COR-L47 (cell line): ENCODE results near the gene NFATC3.

ENCODE experiments used
- DNase-seq: peaks from one replicate; lab custom pipeline; 2025; lab: John Stamatoyannopoulos, UW

Gene NFATC3

GRCh38 chr16:68190736-68191510 lies 105.8 kb downstream of the NFATC3 start:
- no peak for DNase-seq

- no peak for DNase-seq
Measured at GRCh38 chr16:68194251-68194650, 109.1 kb downstream of the NFATC3 start.

DNA sequence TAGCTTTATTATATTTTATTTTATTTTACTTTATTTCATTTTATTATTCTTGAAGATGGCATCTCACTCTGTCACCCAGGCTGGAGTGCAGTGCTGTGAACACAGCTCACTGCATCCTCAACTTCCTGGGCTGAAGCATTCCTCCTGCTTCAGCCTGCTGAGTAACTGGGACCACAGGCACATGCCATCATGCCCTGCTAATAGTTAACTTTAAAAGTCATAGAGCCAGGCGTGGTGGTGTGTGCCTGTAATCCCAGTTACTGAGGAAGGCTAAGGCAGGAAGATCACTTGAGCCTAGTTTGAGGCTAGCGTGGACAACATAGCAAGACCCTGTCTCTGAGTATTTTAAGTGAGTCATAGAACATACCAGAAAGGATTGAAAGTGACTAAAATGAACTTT lies 112.1 kb downstream of the NFATC3 start:
- no peak for DNase-seq

- no peak for DNase-seq
Measured at GRCh38 chr16:68200088-68200783, 115.1 kb downstream of the NFATC3 start.

DNA sequence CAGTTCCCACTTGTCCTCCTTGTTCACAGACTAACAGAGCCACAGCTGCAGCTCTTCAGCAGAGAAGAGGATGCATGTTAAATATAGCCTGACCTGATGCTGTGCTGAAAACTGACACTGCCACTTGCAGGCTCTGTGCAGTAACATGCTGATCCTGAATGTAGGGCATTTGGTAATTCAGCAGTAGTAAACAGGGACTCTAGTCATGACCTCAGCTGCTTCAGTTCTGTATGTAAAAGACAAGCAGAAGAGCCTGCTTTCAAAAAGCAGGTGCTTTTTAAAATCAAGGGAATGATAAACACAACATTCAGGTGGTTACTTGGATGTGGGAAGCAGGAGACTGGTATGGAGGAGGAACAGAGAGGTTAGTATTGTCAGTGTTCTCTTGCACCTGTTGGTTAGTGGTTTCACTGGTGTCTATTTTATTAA lies 116.9 kb downstream of the NFATC3 start:
- DNase-seq = no peak

- DNase-seq = no peak
Measured at GRCh38 chr16:68206245-68206644, 121.1 kb downstream of the NFATC3 start.

DNA sequence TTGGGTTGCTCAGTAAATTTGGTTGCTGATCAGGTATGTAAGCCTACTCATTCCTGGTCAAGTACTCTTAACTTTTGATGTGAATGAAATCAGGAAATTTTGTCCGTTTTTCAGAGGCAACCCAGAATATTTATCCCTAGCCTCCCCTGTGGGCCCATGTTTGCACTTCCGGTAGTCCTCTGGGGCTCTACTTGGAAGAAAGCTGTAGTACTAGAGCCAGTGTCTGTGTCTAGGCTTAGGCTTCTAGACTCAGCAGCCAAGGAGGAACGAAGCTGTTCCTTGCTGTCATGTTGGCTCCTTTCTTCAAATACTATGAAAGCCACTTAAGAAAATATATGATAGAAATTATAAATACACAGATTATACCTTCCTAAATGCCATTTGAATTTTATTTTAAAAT lies 129.6 kb downstream of the NFATC3 start:
- DNase-seq = no peak

DNA sequence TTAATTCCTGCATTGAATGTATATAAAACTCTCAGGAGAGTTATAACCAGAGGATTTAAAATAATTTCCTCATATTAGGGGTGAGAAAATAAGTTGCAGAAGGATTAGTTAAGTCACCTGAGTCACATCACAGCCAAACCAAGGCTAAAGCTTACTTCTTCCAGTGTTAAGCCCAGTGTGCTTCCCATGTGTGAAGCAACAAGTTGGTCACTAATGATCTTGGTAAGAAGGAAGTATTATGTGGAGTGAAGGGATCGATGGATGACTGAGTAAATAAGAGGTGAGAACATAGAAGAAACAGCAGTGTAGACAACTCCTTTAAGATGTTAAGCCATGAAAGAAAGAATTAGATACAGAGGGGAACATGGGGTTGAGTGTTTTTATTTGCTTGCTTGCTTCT lies 130.1 kb downstream of the NFATC3 start:
- DNase-seq = no peak

- DNase-seq = no peak
Measured at GRCh38 chr16:68216240-68216639, 131.1 kb downstream of the NFATC3 start.

- no peak for DNase-seq
Measured at GRCh38 chr16:68217506-68217905, 132.3 kb downstream of the NFATC3 start.

- no peak for DNase-seq
Measured at GRCh38 chr16:68219725-68220351, 134.7 kb downstream of the NFATC3 start.

- DNase-seq = no peak
Measured at GRCh38 chr16:68223072-68223471, 137.9 kb downstream of the NFATC3 start.

- no peak for DNase-seq
Measured at GRCh38 chr16:68226116-68226515, 140.9 kb downstream of the NFATC3 start.

GRCh38 chr16:68227183-68227793 lies 142.1 kb downstream of the NFATC3 start:
- no peak for DNase-seq

DNA sequence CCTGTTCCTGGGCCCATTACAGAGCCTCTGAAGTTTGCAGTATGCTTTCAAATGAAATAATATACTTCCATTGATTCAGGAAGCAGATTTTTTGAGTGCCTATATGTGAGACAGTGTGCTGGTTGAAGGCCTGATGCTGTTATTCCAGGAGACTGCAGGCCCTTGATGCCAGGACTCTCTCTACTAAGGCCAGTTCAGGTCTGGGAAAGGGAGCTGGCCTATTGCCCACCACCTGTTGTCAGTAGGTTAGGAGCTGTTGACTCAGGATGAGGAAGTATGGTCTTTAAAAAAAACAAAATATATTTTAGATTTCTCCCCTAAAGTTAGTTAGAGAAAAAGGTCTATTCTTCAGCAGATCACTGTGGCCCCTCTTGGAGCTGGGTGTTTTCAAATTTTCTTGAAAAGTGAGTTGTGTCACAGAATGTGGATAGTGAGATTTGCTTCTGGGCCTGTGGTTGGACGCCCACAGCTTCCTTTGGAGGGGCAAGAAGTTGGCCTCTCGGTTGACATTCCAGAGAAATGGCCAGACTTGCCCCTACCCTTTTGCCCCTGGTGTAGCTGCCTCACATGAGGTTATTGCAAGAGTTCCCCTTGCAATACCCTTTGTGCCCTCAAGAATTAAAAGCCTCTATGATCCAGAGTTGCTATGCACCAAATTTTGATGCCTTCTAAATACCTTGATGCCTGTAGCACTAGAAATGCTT lies 142.8 kb downstream of the NFATC3 start:
- DNase-seq = no peak

- DNase-seq = no peak
Measured at GRCh38 chr16:68228652-68229051, 143.5 kb downstream of the NFATC3 start.

DNA sequence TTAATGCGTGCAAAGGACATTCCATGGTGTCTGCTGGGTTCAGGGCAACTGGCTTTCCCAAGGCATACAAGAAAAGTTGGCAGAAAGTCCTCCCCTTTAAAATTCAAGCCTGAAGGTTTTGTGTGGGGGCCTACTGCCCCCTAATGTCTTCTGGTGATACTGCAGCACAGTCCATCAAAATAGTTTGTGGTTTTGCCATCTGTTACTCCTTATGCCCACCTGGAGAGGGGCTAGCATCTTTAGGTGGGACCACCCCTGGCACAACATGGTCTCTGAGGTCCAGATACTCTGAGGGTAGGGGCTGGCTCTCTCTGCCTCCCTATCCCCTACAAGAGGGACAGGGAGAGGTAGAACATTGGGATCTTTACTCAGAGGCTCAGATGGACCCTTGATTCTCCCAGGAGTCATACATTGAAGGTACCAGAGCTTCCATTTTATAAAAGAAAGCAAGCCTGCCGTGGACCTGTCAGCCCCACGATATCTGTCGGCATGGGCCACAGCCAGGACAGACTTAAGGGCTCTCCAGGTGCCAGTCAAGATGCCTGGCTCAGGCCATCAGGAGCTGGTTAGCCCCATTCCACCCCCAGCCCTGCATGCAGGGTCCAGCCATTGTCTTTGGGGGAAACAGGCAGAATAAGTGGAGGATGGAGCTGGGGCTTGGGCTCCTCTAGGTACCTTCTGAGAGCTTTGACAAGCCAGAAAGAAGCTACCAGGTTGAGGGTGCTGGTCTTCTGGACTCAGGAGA lies 144.4 kb downstream of the NFATC3 start:
- DNase-seq = peak; percentile 51

DNA sequence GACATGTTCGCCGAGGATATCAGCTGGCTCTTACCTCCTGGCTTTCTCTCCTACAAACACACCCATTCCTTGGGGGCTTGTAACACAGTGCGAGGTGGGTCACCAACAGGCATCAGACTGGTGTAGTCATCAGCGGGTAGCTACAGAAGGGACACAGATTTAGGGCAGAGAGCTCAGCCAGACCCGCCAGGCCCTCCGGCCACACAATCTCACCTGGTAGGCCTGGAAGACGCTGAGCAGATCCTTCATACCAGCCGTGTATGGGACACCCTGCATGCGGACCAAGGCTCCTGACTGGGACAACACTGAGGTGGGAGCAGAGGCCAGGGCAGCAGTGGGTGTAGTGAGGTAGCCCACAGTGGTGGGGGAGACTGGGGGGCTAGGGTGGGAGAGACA lies 145.0 kb downstream of the NFATC3 start:
- DNase-seq = no peak

DNA sequence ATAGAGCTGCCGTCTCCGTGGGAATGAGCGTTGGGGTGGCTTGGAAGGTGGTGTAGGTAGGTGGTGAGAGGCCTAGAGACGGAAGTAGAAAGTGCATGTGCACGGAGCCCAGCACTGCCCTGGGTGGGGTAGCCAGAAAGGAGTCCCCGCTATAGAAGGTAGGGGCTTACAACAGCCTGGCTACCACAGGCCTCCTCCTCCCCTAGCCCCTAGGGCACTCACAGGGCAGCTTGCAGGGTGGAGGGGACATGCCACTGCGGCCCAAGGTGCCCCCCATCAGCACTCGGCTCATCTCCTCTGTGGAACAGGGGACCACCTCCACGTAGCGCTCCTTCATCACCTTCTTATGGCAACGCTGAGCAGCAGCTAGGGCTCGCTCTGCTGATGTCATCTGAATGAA lies 145.8 kb downstream of the NFATC3 start:
- DNase-seq = no peak

DNA sequence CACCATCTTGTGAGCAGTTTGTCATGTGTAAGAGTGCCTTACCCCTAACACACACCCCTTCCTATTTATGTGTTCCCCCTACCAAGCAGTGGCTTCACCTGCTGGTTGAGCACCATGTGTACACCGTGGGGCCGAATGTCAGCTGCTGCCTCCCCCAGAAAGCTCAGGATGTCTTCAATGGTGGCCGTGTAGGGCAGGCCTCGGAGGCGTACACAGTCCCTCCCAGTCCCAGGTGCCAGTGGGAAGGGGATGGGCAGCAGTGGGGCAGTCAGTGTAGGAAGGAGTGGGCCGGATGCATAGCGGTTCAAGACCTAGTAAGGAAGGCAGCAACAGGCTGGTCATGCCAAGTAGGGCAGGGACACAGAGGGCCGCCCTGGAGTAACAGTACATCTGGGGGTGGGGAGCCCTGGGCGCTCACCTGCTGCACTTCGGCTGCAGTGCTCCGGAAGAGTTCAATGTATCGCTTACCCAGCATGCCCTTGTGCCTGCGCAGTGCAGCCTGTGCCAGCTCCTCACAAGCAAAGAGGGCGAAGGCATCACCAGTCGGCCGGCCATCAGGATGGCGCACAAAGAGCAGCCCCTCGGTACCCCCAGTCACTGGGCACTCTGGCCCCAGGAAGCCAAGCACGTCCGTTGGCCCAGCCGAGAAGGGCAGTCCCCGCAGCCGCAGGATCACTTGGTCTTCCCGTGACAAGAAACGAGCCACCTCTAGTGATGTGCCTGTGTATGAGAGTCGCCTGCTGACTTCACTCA lies 146.4 kb downstream of the NFATC3 start:
- no peak for DNase-seq

DNA sequence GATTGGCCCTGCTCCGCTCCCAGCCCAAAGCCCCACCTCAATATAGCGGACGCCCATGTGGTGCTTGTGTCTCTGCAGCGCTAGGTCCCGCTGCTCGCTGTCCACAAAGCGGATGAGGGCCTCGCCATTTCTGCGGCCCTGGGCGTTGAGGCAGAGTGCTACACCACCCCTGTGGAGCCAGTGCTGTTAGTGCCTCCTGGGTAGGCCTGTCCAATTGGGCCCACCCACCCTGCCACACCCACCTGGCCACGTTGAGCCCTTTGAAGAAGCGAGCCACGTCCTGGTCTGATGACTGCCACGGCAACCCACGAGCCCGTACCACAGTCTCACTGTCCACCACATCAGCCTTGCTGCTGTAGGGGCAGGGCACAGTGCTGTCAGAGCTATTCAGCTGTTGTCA lies 147.2 kb downstream of the NFATC3 start:
- no peak for DNase-seq
